GM13976 (cell line): ENCODE results near the gene BLOC1S2.
A peak's percentile ranks its signal among the peaks of the same experiment; 100 is the strongest.
"Not testable (repeated sequence)": the region's sequence is repeated elsewhere in the genome, so short reads cannot be mapped to it uniquely, and the experiment has no call there.

Source experiments
- DNase-seq: peaks from one replicate; pipeline ENCODE4 v3.0.0; 2012; ENCODE audit warnings: low spot score
- CTCF ChIP-seq: IDR thresholded peaks from 2 replicates; pipeline ENCODE4 v1.5.1; 2012; ENCODE audit warnings: borderline replicate concordance, mild to moderate bottlenecking; ENCODE audit not compliant: insufficient read depth; ENCODE audit errors: extremely low read depth, missing control alignments, control extremely low read depth
- in situ Hi-C: fragments of 300-500 bp; cut with MboI; formaldehyde crosslinking; loops from one replicate; pipeline ENCODE4 v1.12.0; 2022; ENCODE audit warnings: low sequenced_read_pairs, mixed read lengths, inconsistent platforms; ENCODE audit not compliant: unreplicated experiment

Gene BLOC1S2

DNA sequence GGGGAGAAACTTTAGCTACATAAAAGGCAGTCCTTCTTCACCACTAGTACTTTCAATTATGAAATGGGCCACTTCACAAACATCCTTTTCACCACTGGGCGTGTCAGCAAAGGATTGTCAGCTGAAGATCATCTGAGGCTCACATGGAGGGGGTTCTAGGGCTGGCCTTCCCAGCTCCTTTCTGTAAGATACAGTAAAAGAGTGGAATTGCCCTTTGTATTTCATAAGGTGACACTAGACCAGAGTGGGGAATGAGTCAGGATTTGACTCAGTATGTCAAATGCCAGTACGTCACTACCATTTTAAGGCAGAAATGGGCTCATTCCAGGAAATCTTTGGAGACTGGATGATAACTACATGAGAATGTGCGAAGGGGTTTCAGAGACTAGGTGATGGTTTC, 21.2 kb upstream of the BLOC1S2 start:
- in situ Hi-C loops = no loop called here
- no peak for DNase-seq
- no peak for TF ChIP-seq CTCF

GRCh38 chr10:100306861-100307260, 20.4 kb upstream of the BLOC1S2 start:
- DNase-seq = no peak
- no peak for TF ChIP-seq CTCF
- in situ Hi-C loops = no loop called here

DNA sequence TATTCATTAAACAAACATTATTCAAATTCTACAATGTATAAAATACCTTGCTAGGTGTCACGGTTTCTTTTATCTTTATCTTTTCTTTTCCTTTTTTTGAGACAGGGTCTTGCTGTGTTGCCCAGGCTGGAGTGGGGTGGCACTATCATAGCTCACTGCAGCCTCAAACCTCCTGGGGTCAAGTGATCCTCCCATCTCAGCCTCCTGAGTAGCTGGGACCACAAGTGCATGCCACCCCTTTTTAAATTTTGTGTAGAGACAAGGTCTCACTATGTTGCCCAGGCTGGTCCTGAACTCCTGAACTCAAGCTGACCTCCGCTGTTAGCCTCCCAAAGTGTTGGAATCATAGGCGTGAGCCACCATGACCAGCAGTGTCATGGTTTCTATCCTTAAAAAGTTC, 17.9 kb upstream of the BLOC1S2 start:
- in situ Hi-C loops = no loop called here
- TF ChIP-seq CTCF = no peak
- DNase-seq = no peak

- DNase-seq = peak; percentile 53
- in situ Hi-C loops = no loop called here
Measured at GRCh38 chr10:100303724-100304319, 17.3 kb upstream of the BLOC1S2 start.

DNA sequence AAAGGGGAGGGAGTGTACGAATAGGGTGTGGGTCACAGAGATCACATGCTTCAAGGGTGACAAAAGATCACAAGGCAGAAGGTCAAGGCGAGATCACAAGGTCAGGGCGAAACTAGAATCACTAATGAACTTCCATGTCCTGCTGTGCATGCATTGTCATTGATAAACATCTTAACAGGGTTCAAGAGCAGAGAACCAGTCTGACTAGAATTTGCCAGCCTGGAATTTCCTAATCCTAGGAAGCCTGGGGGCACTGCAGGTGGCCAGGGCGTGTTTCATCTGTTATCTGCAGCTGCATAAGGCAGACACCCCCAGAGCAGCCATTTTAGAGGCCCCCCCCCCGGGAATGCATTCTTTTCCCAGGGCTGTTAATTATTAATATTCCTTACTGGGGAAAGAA, 14.6 kb upstream of the BLOC1S2 start:
- DNase-seq, in situ Hi-C loops: not testable (repeated sequence)

More at GRCh38 chr10:100303724-100304319, 17.3 kb upstream of the BLOC1S2 start:
- peak; percentile 49 for TF ChIP-seq CTCF

GRCh38 chr10:100297242-100297641, 10.8 kb upstream of the BLOC1S2 start:
- in situ Hi-C loops = no loop called here
- no peak for TF ChIP-seq CTCF
- no peak for DNase-seq

DNA sequence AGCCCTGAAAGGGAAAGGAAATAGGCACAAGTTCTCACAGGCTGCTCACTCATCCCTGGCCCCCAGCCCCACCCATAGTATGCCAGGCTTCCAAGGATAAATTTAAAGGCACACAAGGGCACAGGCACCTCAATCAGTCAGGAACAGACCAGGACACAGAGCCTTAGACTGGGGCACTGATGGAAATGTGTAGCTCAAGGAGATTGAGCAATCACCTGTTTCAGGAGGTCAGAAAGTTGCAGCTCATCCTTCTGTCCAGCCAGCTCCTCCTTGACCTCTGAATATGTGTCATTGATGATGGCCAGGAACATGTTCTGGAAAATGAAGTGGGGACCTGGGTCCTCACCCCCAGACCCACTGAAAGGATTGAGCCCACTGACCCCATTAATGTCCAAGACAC, 6.6 kb upstream of the BLOC1S2 start:
- no peak for TF ChIP-seq CTCF
- no peak for DNase-seq
- in situ Hi-C loops = no loop called here

- DNase-seq, in situ Hi-C loops: not testable (repeated sequence)
Measured at GRCh38 chr10:100292300-100292699, 5.8 kb upstream of the BLOC1S2 start.
